Urothelium cell line (cell line): Measurements from ENCODE around the gene ASIC2.
A peak's percentile ranks its signal among the peaks of the same experiment; 100 is the strongest.

Source experiments
- DNase-seq: peaks from one replicate; pipeline ENCODE4 v3.0.0; 2011; ENCODE audit warnings: low spot score, mixed read lengths
- FAIRE-seq: peaks from 2 replicates; lab custom pipeline; 2011; peaks lifted over from hg19 to GRCh38; lab: Jason Lieb, UNC

ASIC2 gene

GRCh38 chr17:33082529-33083173 is 210.4 kb downstream of the ASIC2 start:
- FAIRE-seq: no peak
- DNase-seq: no peak

- FAIRE-seq: no peak
- DNase-seq: no peak
Measured at GRCh38 chr17:33080091-33080490, 213.0 kb downstream of the ASIC2 start.

GRCh38 chr17:33079201-33079600 is 213.9 kb downstream of the ASIC2 start:
- DNase-seq: no peak
- FAIRE-seq: no peak

- no peak for FAIRE-seq
- no peak for DNase-seq
Measured at GRCh38 chr17:33076979-33077378, 216.1 kb downstream of the ASIC2 start.

GRCh38 chr17:33073416-33073815 is 219.7 kb downstream of the ASIC2 start:
- no peak for FAIRE-seq
- no peak for DNase-seq

GRCh38 chr17:33072421-33073161 is 220.5 kb downstream of the ASIC2 start:
- peak; percentile 21 for DNase-seq
- FAIRE-seq: peak; percentile 37

GRCh38 chr17:33071656-33072055 is 221.4 kb downstream of the ASIC2 start:
- FAIRE-seq: no peak

GRCh38 chr17:33057564-33057963 is 235.5 kb downstream of the ASIC2 start:
- DNase-seq (no peak), FAIRE-seq (no peak)

More at GRCh38 chr17:33071656-33072055, 221.4 kb downstream of the ASIC2 start:
- no peak for DNase-seq

- DNase-seq (no peak), FAIRE-seq (no peak)
Measured at GRCh38 chr17:33056399-33057146, 236.5 kb downstream of the ASIC2 start.

GRCh38 chr17:33055746-33056145 is 237.3 kb downstream of the ASIC2 start:
- DNase-seq (no peak), FAIRE-seq (no peak)

- no peak for FAIRE-seq
- DNase-seq: no peak
Measured at GRCh38 chr17:33055171-33055611, 237.9 kb downstream of the ASIC2 start.

GRCh38 chr17:33054412-33054811 is 238.7 kb downstream of the ASIC2 start:
- DNase-seq: no peak
- no peak for FAIRE-seq

- DNase-seq (no peak), FAIRE-seq (no peak)
Measured at GRCh38 chr17:33053676-33054075, 239.4 kb downstream of the ASIC2 start.

- no peak for FAIRE-seq
- no peak for DNase-seq
Measured at GRCh38 chr17:33052856-33053255, 240.2 kb downstream of the ASIC2 start.

GRCh38 chr17:33050611-33051140 is 242.4 kb downstream of the ASIC2 start:
- FAIRE-seq: no peak

GRCh38 chr17:33049781-33050414 is 243.2 kb downstream of the ASIC2 start:
- DNase-seq (peak; percentile 62), FAIRE-seq (no peak)

More at GRCh38 chr17:33050611-33051140, 242.4 kb downstream of the ASIC2 start:
- no peak for DNase-seq

GRCh38 chr17:33046361-33047255 is 246.5 kb downstream of the ASIC2 start:
- no peak for FAIRE-seq

GRCh38 chr17:33045216-33045615 is 247.9 kb downstream of the ASIC2 start:
- FAIRE-seq: no peak

More at GRCh38 chr17:33046361-33047255, 246.5 kb downstream of the ASIC2 start:
- DNase-seq: no peak

GRCh38 chr17:33044771-33045170 is 248.3 kb downstream of the ASIC2 start:
- FAIRE-seq: no peak
- DNase-seq: no peak

More at GRCh38 chr17:33045216-33045615, 247.9 kb downstream of the ASIC2 start:
- no peak for DNase-seq

GRCh38 chr17:33040461-33040860 is 252.6 kb downstream of the ASIC2 start:
- DNase-seq (no peak), FAIRE-seq (no peak)
